ENCODE results near the gene ASCC2. TPM values are rescaled to one million over a fixed set of nuclear protein-coding genes. Genes with fewer than 3 reads are reported as not detected.

The ASCC2 gene
- total and polyA plus RNA-seq, 10 donors: 34.1 to 89.0 (median 62.9) TPM

DNA sequence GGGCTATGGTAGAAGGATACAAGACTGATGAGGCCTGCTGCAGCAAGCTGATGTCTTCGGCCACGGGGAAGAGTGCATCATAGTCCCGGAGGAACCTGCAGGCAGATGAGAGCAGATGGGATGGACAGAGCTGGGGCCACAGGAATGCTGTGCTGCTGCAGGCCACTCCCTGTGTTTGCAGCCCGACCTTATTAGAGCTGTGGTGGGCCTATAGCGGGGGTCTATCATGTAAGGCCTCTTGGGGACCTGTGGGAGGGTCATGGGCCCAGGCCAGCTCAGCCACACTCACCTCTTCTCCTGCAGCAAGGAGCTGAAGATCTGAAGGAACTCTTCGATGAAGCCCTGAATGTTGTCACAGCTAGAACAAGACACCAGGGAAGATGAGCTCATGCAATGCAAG is 31.9 kb downstream of the ASCC2 start:
- Histone ChIP-seq H3K9me3 (no peaks in the 10 kb centered on the region), H3K36me3 (peaks cover 15 to 100% (median 91%) of the 10 kb centered on the region in 6 donors), H3K27me3 (replicated peaks in 1 of 7) (no peaks in the 10 kb centered on the region), H3K27ac (no peak overlapping the region), H3K4me3 (no peak overlapping the region), H3K4me1 (no peaks in the 10 kb centered on the region)
- DNase-seq: no peak
- 92 to 94% (median 93%) methylated on average over 5 to 6 of the region's 6 CpGs for WGBS, 5 donors
- intact Hi-C loops (cut with DNase I; ENCODE audit: low total_unique reads): no loop called here
- TF ChIP-seq POLR2A (IDR thresholded peaks at IDR 0.05) (no peak), POLR2AphosphoS5 (IDR thresholded peaks at IDR 0.05) (no peak)
- TF ChIP-seq, protein P1, sequence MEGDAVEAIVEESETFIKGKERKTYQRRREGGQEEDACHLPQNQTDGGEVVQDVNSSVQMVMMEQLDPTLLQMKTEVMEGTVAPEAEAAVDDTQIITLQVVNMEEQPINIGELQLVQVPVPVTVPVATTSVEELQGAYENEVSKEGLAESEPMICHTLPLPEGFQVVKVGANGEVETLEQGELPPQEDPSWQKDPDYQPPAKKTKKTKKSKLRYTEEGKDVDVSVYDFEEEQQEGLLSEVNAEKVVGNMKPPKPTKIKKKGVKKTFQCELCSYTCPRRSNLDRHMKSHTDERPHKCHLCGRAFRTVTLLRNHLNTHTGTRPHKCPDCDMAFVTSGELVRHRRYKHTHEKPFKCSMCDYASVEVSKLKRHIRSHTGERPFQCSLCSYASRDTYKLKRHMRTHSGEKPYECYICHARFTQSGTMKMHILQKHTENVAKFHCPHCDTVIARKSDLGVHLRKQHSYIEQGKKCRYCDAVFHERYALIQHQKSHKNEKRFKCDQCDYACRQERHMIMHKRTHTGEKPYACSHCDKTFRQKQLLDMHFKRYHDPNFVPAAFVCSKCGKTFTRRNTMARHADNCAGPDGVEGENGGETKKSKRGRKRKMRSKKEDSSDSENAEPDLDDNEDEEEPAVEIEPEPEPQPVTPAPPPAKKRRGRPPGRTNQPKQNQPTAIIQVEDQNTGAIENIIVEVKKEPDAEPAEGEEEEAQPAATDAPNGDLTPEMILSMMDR (IDR thresholded peaks at IDR 0.05 in 8 of 11, conservative IDR thresholded peaks at IDR 0.05 in 3 of 11): no peak

DNA sequence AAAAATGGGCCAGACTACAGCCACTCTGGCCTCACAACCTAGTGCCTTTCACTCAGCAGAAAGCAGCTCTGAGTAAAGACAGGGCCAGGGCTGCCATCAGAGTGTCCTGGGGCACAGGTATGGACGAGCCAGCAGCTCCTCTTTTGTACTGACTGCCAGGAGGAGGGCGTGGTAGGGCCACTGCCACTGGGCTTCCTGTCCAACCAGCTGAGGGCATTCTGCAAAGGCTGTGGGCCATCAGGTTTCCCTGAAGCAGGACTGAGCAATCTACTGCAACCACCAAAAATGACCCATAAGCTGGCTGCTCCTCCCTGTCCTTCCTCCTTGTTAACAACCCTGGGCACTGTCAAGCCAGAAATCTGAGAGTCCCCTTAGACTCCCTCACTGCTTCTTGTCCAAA is 33.1 kb downstream of the ASCC2 start:
- intact Hi-C loops (cut with DNase I; ENCODE audit: low total_unique reads): no loop called here
- H3K36me3 ChIP-seq: peaks cover 15 to 100% (median 91%) of the 10 kb centered on the region in 6 donors
- TF ChIP-seq, protein P1 (IDR thresholded peaks at IDR 0.05 in 8 of 11, conservative IDR thresholded peaks at IDR 0.05 in 3 of 11): no peak
- TF ChIP-seq POLR2AphosphoS5 (IDR thresholded peaks at IDR 0.05): no peak
- no peak for TF ChIP-seq POLR2A (IDR thresholded peaks at IDR 0.05)
- no peak overlapping the region for H3K27ac ChIP-seq
- H3K4me1 ChIP-seq: peaks cover 0 to 5% (median 1%) of the 10 kb centered on the region in 6 donors
- no peak for DNase-seq
- H3K4me3 ChIP-seq: no peak overlapping the region
- WGBS, 5 donors: 82 to 94% (median 93%) methylated on average over 2 of the region's 2 CpGs; no CpG with 5 or more reads in 1 of the 5 donors
- no peaks in the 10 kb centered on the region for H3K27me3 ChIP-seq (replicated peaks in 1 of 7)
- no peaks in the 10 kb centered on the region for H3K9me3 ChIP-seq

DNA sequence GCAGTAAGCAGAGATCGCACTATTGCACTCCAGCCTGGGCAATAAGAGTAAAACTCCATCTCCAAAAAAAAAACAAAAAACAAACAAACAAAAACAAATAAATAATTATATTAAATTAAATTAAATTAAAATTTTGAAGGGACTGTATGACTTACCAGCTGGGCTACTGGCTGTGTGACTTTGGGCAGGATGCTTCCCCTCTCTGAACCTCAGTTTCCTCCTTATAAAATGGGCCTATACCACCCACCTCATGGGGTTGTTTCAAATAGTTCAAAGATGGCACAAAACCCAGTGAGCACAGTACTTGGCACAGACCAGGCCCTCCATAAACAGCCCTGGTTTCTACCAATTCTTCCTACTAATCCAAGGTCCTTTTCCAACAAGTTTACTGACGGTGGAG is 34.9 kb downstream of the ASCC2 start:
- Histone ChIP-seq H3K9me3 (no peaks in the 10 kb centered on the region), H3K4me1 (peaks cover 4 to 23% (median 18%) of the 10 kb centered on the region in 6 donors), H3K4me3 (no peak overlapping the region), H3K27ac (no peak overlapping the region), H3K36me3 (peaks cover 15 to 100% (median 93%) of the 10 kb centered on the region in 6 donors), H3K27me3 (replicated peaks in 1 of 7) (no peaks in the 10 kb centered on the region)
- intact Hi-C loops (cut with DNase I; ENCODE audit: low total_unique reads): no loop called here
- TF ChIP-seq POLR2A (IDR thresholded peaks at IDR 0.05) (no peak), POLR2AphosphoS5 (IDR thresholded peaks at IDR 0.05) (no peak)
- TF ChIP-seq, protein P1 (IDR thresholded peaks at IDR 0.05 in 8 of 11, conservative IDR thresholded peaks at IDR 0.05 in 3 of 11): no peak
- DNase-seq: no peak
- WGBS, 5 donors: 90 to 100% (median 99%) methylated on average over 2 of the region's 2 CpGs

DNA sequence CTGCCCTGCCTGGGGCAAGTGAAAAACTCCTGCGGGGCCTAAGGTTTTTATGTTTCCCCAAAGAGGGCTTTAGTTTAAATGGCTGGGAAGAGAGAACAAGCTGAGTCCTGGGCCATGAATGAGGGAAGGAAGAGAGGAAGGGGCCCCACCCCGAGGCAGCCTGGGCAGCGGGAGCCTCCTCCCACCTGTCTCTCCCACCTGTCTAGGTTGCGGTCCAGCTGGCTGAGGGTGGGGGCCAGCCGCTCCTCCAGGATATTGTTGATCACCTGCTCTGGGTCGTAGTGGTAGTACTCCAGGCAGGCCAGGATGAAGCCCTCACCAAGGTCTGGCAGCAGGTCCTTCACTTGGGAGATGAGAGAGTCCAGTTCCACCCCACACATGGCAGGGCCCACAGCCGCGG is 36.3 kb downstream of the ASCC2 start:
- intact Hi-C loops (cut with DNase I; ENCODE audit: low total_unique reads): no loop called here
- Histone ChIP-seq H3K9me3 (no peaks in the 10 kb centered on the region), H3K4me3 (no peak overlapping the region), H3K27ac (peak overlapping the region in 1 of 8 donors; percentile 3), H3K36me3 (peaks cover 15 to 100% (median 86%) of the 10 kb centered on the region in 6 donors), H3K27me3 (replicated peaks in 1 of 7) (no peaks in the 10 kb centered on the region), H3K4me1 (peaks cover 9 to 37% (median 26%) of the 10 kb centered on the region in 6 donors)
- TF ChIP-seq POLR2A (IDR thresholded peaks at IDR 0.05) (no peak), POLR2AphosphoS5 (IDR thresholded peaks at IDR 0.05) (no peak)
- TF ChIP-seq, protein P1 (IDR thresholded peaks at IDR 0.05 in 8 of 11, conservative IDR thresholded peaks at IDR 0.05 in 3 of 11): no peak
- WGBS, 5 donors: 82 to 93% (median 88%) methylated on average over 8 of the region's 8 CpGs
- no peak for DNase-seq

Data from spleen (tissue), 11 donors.